Liver (tissue), 9 donors: Measurements from ENCODE around the gene NFATC1. TPM values are rescaled to one million over a fixed set of nuclear protein-coding genes. Genes with fewer than 3 reads are reported as not detected.

ENCODE experiments used
- DNase-seq: peaks from one replicate; pipeline ENCODE4 v3.0.0-alpha.2; 2017; ENCODE audit warnings: low spot score
- H3K27ac ChIP-seq, 2 donors: one replicate each; pipeline ENCODE4 v1.7.0; 2013; ENCODE audit warnings: inconsistent platforms in 2 of 2, low read length in 2 of 2, control low read depth in 1 of 2, low read depth in 1 of 2, mild to moderate bottlenecking in 1 of 2
- H3K27me3 ChIP-seq, 4 donors: one replicate each; pipeline versions ENCODE4 v1.6.1 to v1.7.0; 2013; ENCODE audit warnings: low read length in 3 of 4, inconsistent platforms in 1 of 4, mild to moderate bottlenecking in 1 of 4, moderate library complexity in 1 of 4; ENCODE audit not compliant: control insufficient read depth in 4 of 4, insufficient read depth in 4 of 4
- H3K36me3 ChIP-seq, 4 donors: one replicate each; pipeline versions ENCODE4 v1.6.1 to v1.7.0; 2013; ENCODE audit warnings: low read length in 3 of 4, mild to moderate bottlenecking in 3 of 4, low read depth in 1 of 4, moderate library complexity in 1 of 4; ENCODE audit not compliant: control insufficient read depth in 4 of 4, insufficient read depth in 3 of 4
- H3K4me1 ChIP-seq, 4 donors: one replicate each; pipeline versions ENCODE4 v1.6.1 to v1.7.0; 2013; ENCODE audit warnings: low read length in 3 of 4, mild to moderate bottlenecking in 3 of 4, moderate library complexity in 1 of 4; ENCODE audit not compliant: control insufficient read depth in 4 of 4, insufficient read depth in 4 of 4
- H3K4me3 ChIP-seq, 3 donors: one replicate each; pipeline versions ENCODE4 v1.6.1 to v1.7.0; 2013; ENCODE audit warnings: low read length in 3 of 3, control low read depth in 1 of 3, low read depth in 1 of 3, mild to moderate bottlenecking in 1 of 3
- H3K9ac ChIP-seq, 2 donors: one replicate each; pipeline ENCODE4 v1.7.0; 2013; ENCODE audit warnings: low read length in 2 of 2, mild to moderate bottlenecking in 2 of 2, moderate library complexity in 2 of 2, control low read depth in 1 of 2, low read depth in 1 of 2
- H3K9me3 ChIP-seq, 4 donors: one replicate each; pipeline versions ENCODE4 v1.6.1 to v1.7.0; 2013; ENCODE audit warnings: low read length in 3 of 4; ENCODE audit not compliant: control insufficient read depth in 4 of 4
- EGR1 ChIP-seq, 2 donors: IDR thresholded peaks; 2 replicates each; pipeline ENCODE4 v1.6.1; 2016 to 2018; ENCODE audit warnings: antibody characterized with exemption in 2 of 2, low read depth in 2 of 2
- FOXA1 ChIP-seq: IDR thresholded peaks from 2 replicates; pipeline ENCODE4 v1.6.1; 2016; ENCODE audit warnings: antibody characterized with exemption
- FOXA2 ChIP-seq: IDR thresholded peaks from 2 replicates; pipeline ENCODE4 v1.6.1; 2016; ENCODE audit warnings: antibody characterized with exemption
- GABPA ChIP-seq, 2 donors: IDR thresholded peaks in 1 of 2; conservative IDR thresholded peaks in 1 of 2; 2 replicates each; pipeline ENCODE4 v1.6.1; 2016; ENCODE audit warnings: antibody characterized with exemption in 2 of 2, mild to moderate bottlenecking in 1 of 2, moderate library complexity in 1 of 2
- HNF4A ChIP-seq, 2 donors: conservative IDR thresholded peaks; 2 replicates each; pipeline ENCODE4 v1.6.1; 2016; ENCODE audit warnings: antibody characterized with exemption in 2 of 2, mild to moderate bottlenecking in 2 of 2
- HNF4G ChIP-seq: IDR thresholded peaks from 2 replicates; pipeline ENCODE4 v1.6.1; 2016; ENCODE audit warnings: antibody characterized with exemption
- JUND ChIP-seq, 2 donors: IDR thresholded peaks; 2 replicates each; pipeline ENCODE4 v1.6.1; 2016; ENCODE audit warnings: antibody characterized with exemption in 2 of 2
- MAX ChIP-seq: IDR thresholded peaks from 2 replicates; pipeline ENCODE4 v1.6.1; 2016; ENCODE audit warnings: antibody characterized with exemption
- NR2F2 ChIP-seq: IDR thresholded peaks from 2 replicates; pipeline ENCODE4 v1.6.1; 2016; ENCODE audit warnings: antibody characterized with exemption
- RAD21 ChIP-seq, 2 donors: IDR thresholded peaks; 2 replicates each; pipeline ENCODE4 v1.6.1; 2016; ENCODE audit warnings: antibody characterized with exemption in 2 of 2, mild to moderate bottlenecking in 2 of 2
- RXRA ChIP-seq, 2 donors: IDR thresholded peaks; 2 replicates each; pipeline ENCODE4 v1.6.1; 2017 to 2018; ENCODE audit warnings: antibody characterized with exemption in 2 of 2, mild to moderate bottlenecking in 1 of 2
- SP1 ChIP-seq: IDR thresholded peaks from 2 replicates; pipeline ENCODE4 v1.6.1; 2018; ENCODE audit warnings: antibody characterized with exemption, mild to moderate bottlenecking
- TAF1 ChIP-seq: conservative IDR thresholded peaks from 2 replicates; pipeline ENCODE4 v1.6.1; 2016; ENCODE audit warnings: antibody characterized with exemption, mild to moderate bottlenecking
- YY1 ChIP-seq: IDR thresholded peaks from 2 replicates; pipeline ENCODE4 v1.6.1; 2016; ENCODE audit warnings: antibody characterized with exemption, mild to moderate bottlenecking
- ZBTB33 ChIP-seq: IDR thresholded peaks from 2 replicates; pipeline ENCODE4 v1.6.1; 2016; ENCODE audit warnings: antibody characterized with exemption
- WGBS: extraction: QIAGEN DNeasy Blood & Tissue Kit; methylation state at CpG from one replicate; pipeline ENCODE4 v1.1.7; 2013; 5-methylcytosine and 5-hydroxymethylcytosine counted together
- polyA plus RNA-seq, 2 donors: library from polyadenylated mRNA; stranded (reverse) in 1 of 2; unstranded in 1 of 2; fragments of 200-250 nt in 1 of 2; fragments of >200 nt in 1 of 2; fragmentation: Nextera tagmentation in 1 of 2; extraction: Ambion mirVana in 1 of 2; gene quantifications; one replicate each; pipeline versions ENCODE4 v1.2.1 to v1.2.3, GENCODE V29; 2013 to 2015
- total RNA-seq, 2 donors: library from RNA; depleted of rRNA; stranded (reverse); fragments of >200 nt; gene quantifications; one replicate each; pipeline ENCODE4 v1.2.3, GENCODE V29; 2014
- TF ChIP-seq, protein P1 (sequence below): IDR thresholded peaks from 2 replicates; pipeline ENCODE4 v1.6.1; 2016; ENCODE audit warnings: antibody characterized with exemption
- TF ChIP-seq, protein P2 (sequence below): fragments of 150-350 bp; IDR thresholded peaks from 2 replicates; pipeline ENCODE4 v1.5.1; 2017; ENCODE audit warnings: improper control_type of control experiment, low read depth, low read length; ENCODE audit not compliant: missing input control
- donor health status: healthy.
- donor health status: healthy.
- donor health status: healthy.
- donor health status: healthy.
- donor health status: healthy.

The NFATC1 gene
- total and polyA plus RNA-seq, 4 donors: 0.57 to 2.2 (median 1.3) TPM

DNA sequence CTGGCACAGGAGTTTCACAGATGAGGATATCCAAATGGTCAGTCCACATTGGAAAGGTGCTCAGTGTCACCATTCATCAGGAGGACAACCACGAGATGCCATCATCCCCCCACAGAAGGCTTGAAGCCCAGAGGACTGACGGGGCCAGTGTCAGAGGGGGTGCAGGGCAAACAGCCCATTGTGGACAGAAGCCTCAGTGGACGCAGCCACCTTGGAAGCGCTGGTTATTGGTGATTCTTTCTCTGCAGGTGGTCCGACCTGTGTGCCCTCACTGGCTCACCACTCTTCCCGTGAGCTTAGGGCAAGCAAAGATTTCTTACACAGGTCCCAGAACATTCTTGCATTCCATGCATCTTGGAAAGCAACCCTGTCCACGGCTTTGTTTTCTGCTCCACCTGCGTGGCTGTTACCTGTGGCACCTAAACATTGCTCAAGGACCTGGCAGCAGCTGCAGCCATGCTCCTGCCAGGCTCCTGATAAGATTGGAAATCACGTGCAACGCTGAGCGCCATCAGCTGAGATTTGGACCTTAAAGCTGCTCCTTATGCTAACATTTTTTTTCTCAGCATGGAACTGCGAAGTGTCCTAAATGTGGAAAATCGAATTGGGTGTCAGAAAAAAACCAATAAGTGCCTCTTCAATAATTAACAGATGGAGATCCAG lies 172.9 kb downstream of the NFATC1 start:
- WGBS: 71% methylated on average over 13 of the region's 13 CpGs

DNA sequence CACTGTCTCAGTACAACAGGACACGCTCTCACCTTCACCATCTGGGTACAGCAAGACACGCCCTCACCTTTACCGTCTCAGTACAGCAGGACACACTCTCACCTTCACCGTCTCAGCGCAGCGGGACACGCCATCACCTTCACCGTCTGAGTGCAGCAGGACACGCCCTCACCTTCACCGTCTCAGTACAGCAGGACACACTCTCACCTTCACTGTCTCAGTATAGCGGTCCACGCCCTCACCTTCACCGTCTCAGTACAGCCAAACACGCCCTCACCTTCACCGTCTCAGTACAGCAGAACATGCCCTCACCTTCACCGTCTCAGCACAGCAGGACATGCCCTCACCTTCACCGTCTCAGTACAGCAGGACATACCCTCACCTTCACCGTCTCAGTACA lies 174.0 kb downstream of the NFATC1 start:
- H3K9ac ChIP-seq: no peak overlapping the region
- TF ChIP-seq HNF4G (no peak), FOXA2 (no peak), NR2F2 (no peak), GABPA (IDR thresholded peaks at IDR 0.05 in 1 of 2, conservative IDR thresholded peaks at IDR 0.05 in 1 of 2) (no peak), RAD21 (IDR thresholded peaks at IDR 0.05) (no peak), TAF1 (no peak), RXRA (IDR thresholded peaks at IDR 0.05) (no peak), FOXA1 (no peak), SP1 (no peak), YY1 (no peak), HNF4A (conservative IDR thresholded peaks at IDR 0.05) (no peak), MAX (no peak), EGR1 (IDR thresholded peaks at IDR 0.05; ENCODE audit: low read depth in 2 of 2) (no peak), ZBTB33 (no peak), JUND (IDR thresholded peaks at IDR 0.05) (no peak)
- TF ChIP-seq, protein P1, sequence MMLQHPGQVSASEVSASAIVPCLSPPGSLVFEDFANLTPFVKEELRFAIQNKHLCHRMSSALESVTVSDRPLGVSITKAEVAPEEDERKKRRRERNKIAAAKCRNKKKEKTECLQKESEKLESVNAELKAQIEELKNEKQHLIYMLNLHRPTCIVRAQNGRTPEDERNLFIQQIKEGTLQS: no peak
- TF ChIP-seq, protein P2, sequence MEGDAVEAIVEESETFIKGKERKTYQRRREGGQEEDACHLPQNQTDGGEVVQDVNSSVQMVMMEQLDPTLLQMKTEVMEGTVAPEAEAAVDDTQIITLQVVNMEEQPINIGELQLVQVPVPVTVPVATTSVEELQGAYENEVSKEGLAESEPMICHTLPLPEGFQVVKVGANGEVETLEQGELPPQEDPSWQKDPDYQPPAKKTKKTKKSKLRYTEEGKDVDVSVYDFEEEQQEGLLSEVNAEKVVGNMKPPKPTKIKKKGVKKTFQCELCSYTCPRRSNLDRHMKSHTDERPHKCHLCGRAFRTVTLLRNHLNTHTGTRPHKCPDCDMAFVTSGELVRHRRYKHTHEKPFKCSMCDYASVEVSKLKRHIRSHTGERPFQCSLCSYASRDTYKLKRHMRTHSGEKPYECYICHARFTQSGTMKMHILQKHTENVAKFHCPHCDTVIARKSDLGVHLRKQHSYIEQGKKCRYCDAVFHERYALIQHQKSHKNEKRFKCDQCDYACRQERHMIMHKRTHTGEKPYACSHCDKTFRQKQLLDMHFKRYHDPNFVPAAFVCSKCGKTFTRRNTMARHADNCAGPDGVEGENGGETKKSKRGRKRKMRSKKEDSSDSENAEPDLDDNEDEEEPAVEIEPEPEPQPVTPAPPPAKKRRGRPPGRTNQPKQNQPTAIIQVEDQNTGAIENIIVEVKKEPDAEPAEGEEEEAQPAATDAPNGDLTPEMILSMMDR: no peak
- DNase-seq: no peak

More for the DNA sequence above, 172.9 kb downstream of the NFATC1 start:
- TF ChIP-seq HNF4A (conservative IDR thresholded peaks at IDR 0.05): no peak
- TF ChIP-seq, protein P2: no peak
- TF ChIP-seq ZBTB33: no peak
- no peak for TF ChIP-seq GABPA (IDR thresholded peaks at IDR 0.05 in 1 of 2, conservative IDR thresholded peaks at IDR 0.05 in 1 of 2)
- no peak for TF ChIP-seq TAF1
- no peak overlapping the region for H3K27ac ChIP-seq
- DNase-seq: no peak
- H3K27me3 ChIP-seq: peaks cover 0 to 7% (median 0%) of the 10 kb centered on the region in 4 donors
- no peaks in the 10 kb centered on the region for H3K36me3 ChIP-seq
- no peak overlapping the region for H3K4me3 ChIP-seq
- H3K4me1 ChIP-seq: no peaks in the 10 kb centered on the region
- H3K9ac ChIP-seq: no peak overlapping the region
- peaks cover 5 to 13% (median 10%) of the 10 kb centered on the region in 4 donors for H3K9me3 ChIP-seq

More for the DNA sequence above, 174.0 kb downstream of the NFATC1 start:
- peaks cover 0 to 7% (median 0%) of the 10 kb centered on the region in 4 donors for H3K27me3 ChIP-seq
- H3K36me3 ChIP-seq: no peaks in the 10 kb centered on the region
- WGBS: 84% methylated on average over 18 of the region's 18 CpGs
- H3K9me3 ChIP-seq: peaks cover 10 to 18% (median 14%) of the 10 kb centered on the region in 4 donors
- H3K4me1 ChIP-seq: no peaks in the 10 kb centered on the region
- H3K27ac ChIP-seq: no peak overlapping the region
- H3K4me3 ChIP-seq: no peak overlapping the region
